ENCODE data around the gene C18orf54.

- TF ChIP-seq CTCF (IDR thresholded peaks at IDR 0.05) (no peak), POLR2A (IDR thresholded peaks at IDR 0.05) (no peak)
Measured at GRCh38 chr18:54360406-54360805, 2.7 kb downstream of the C18orf54 start.
